Measurements from ENCODE around the gene RASSF5.

The RASSF5 gene

GRCh38 chr1:206507284-206508129, at the start of gene RASSF5:
TSS of gene RASSF5 (plus strand) at chr1:206507531. CDS start at chr1:206507603, 72 bp downstream.
- peak; percentile 91 for DNase-seq

- DNase-seq, result no peak
These were observed 47.6 kb upstream of the RASSF5 start for GRCh38 chr1:206459703-206460102.

GRCh38 chr1:206460836-206461426, 46.4 kb upstream of the RASSF5 start:
- no peak for DNase-seq

- peak; percentile 83 for DNase-seq
These were observed 45.5 kb upstream of the RASSF5 start for GRCh38 chr1:206461602-206462455.

- DNase-seq, result peak; percentile 48
These were observed 44.2 kb upstream of the RASSF5 start for GRCh38 chr1:206463137-206463536.

GRCh38 chr1:206463911-206464310, 43.4 kb upstream of the RASSF5 start:
- no peak for DNase-seq

GRCh38 chr1:206464456-206464964, 42.8 kb upstream of the RASSF5 start:
- DNase-seq, result peak; percentile 38

GRCh38 chr1:206465951-206466350, 41.4 kb upstream of the RASSF5 start:
- DNase-seq, result peak; percentile 56

GRCh38 chr1:206466840-206467649, 40.3 kb upstream of the RASSF5 start:
- peak; percentile 23 for DNase-seq

GRCh38 chr1:206467915-206468314, 39.4 kb upstream of the RASSF5 start:
- DNase-seq, result peak; percentile 28

GRCh38 chr1:206468571-206468970, 38.8 kb upstream of the RASSF5 start:
- DNase-seq, result no peak

GRCh38 chr1:206469411-206469932, 37.9 kb upstream of the RASSF5 start:
- peak; percentile 47 for DNase-seq

- DNase-seq, result peak; percentile 80
These were observed 37.2 kb upstream of the RASSF5 start, which contains the start of gene IKBKE for GRCh38 chr1:206469933-206470691. TSS of gene IKBKE (plus strand) at chr1:206470476. CDS start at chr1:206473228, 2,752 bp downstream.

- peak; percentile 80 for DNase-seq
These were observed 36.5 kb upstream of the RASSF5 start for GRCh38 chr1:206470692-206471414.

- DNase-seq, result peak; percentile 48
These were observed 35.9 kb upstream of the RASSF5 start for GRCh38 chr1:206471415-206471801.

GRCh38 chr1:206472024-206472423, 35.3 kb upstream of the RASSF5 start:
- peak; percentile 43 for DNase-seq

- peak; percentile 62 for DNase-seq
These were observed 34.9 kb upstream of the RASSF5 start for GRCh38 chr1:206472454-206472853.

- no peak for DNase-seq
These were observed 34.4 kb upstream of the RASSF5 start for GRCh38 chr1:206472886-206473285.

GRCh38 chr1:206476058-206476457, 31.3 kb upstream of the RASSF5 start:
- no peak for DNase-seq

- no peak for DNase-seq
These were observed 30.7 kb upstream of the RASSF5 start for GRCh38 chr1:206476591-206476990.
